ENCODE data around the gene BIN2. TPM values are rescaled to one million over a fixed set of nuclear protein-coding genes. Genes with fewer than 3 reads are reported as not detected.

Gene BIN2
- total RNA-seq, 1 experiment from 2014 or later: not detected

DNA sequence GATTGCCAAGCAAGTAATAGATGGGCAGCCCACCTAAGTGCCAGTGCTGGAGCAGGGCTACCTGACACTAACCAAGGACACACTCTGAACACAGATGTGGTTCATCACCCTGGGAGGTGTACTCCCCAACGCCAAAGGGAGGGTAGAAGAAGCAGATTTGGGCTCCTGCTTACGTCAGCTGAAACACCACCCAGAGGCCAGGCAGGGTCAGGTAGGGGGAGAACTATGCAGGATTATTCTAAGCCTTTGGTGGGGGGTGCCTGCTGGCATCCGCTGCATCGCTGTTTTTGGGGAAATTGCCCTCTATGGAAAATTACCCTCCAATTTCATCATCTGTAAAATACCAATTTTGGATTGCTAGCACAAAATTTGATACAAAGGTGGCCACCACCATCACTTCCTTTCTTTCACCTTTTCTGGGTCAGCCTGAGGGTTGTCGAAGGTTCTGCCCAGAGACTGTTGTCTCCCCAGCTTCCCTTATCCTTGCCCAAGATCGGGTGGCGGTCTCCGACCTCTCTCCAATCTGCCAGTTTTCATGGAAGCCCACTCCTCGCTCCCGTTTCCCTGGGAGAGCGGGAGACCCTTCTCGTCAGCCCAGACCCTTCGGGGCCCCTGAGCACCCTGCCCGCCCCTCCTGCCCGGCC, 535 bp downstream of the BIN2 start:
- Histone ChIP-seq H3K4me1 (ENCODE audit: insufficient read depth, low read length, poor library complexity, severe bottlenecking) (no peaks in the 10 kb centered on the region), H3K9me3 (ENCODE audit: low read depth, low read length, poor library complexity, severe bottlenecking) (no peaks in the 10 kb centered on the region), H3K36me3 (ENCODE audit: insufficient read depth, low read length, poor library complexity, severe bottlenecking) (no peaks in the 10 kb centered on the region), H3K4me3 (ENCODE audit: low read depth, low read length, poor library complexity, severe bottlenecking) (no peak overlapping the region), H3K27ac (ENCODE audit: low read depth, low read length, poor library complexity, severe bottlenecking) (no peak overlapping the region), H3K27me3 (replicated peaks; ENCODE audit: insufficient read depth, low read depth, low read length, poor library complexity) (no peaks in the 10 kb centered on the region)
- no peak for DNase-seq (ENCODE audit: low spot score)
- POLR2A ChIA-PET (ENCODE audit: low non-redundant PET): no interaction called here
- no TSS peak for BruUV-seq (replicated peaks)
- intact Hi-C loops (cut with micrococcal nuclease; ENCODE audit: unreplicated experiment): no loop called here
- no peak for TF ChIP-seq EZH2 (IDR thresholded peaks at IDR 0.05; ENCODE audit: borderline replicate concordance, low read depth, low read length, poor library complexity, severe bottlenecking)
- TF ChIP-seq, protein P1, sequence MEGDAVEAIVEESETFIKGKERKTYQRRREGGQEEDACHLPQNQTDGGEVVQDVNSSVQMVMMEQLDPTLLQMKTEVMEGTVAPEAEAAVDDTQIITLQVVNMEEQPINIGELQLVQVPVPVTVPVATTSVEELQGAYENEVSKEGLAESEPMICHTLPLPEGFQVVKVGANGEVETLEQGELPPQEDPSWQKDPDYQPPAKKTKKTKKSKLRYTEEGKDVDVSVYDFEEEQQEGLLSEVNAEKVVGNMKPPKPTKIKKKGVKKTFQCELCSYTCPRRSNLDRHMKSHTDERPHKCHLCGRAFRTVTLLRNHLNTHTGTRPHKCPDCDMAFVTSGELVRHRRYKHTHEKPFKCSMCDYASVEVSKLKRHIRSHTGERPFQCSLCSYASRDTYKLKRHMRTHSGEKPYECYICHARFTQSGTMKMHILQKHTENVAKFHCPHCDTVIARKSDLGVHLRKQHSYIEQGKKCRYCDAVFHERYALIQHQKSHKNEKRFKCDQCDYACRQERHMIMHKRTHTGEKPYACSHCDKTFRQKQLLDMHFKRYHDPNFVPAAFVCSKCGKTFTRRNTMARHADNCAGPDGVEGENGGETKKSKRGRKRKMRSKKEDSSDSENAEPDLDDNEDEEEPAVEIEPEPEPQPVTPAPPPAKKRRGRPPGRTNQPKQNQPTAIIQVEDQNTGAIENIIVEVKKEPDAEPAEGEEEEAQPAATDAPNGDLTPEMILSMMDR (conservative IDR thresholded peaks at IDR 0.05; ENCODE audit: low read depth, low read length): no peak
- CTCF ChIA-PET: no interaction called here

DNA sequence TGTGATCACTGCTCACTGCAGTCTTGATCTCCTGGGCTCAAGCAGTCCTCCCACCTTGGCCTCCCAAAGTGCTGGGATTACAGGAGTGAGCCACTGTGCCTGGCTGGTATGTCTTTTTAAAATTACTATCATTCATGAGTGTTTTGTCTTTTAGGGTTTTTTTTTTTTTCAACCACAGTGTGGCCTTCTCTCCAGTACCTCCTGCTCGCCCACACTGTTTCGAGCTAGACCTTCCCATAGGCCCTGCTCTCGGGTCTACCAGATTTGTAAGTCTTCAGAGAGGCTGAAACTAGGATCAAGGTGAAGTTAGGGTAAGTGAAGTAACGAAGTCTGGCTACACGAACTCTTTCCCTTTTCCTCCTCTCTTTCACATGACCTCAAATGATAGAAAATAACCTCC, 1.5 kb downstream of the BIN2 start:
- no peaks in the 10 kb centered on the region for H3K4me1 ChIP-seq (ENCODE audit: insufficient read depth, low read length, poor library complexity, severe bottlenecking)
- H3K36me3 ChIP-seq (ENCODE audit: insufficient read depth, low read length, poor library complexity, severe bottlenecking): no peaks in the 10 kb centered on the region
- DNase-seq (ENCODE audit: low spot score): no peak
- intact Hi-C loops (cut with micrococcal nuclease; ENCODE audit: unreplicated experiment): no loop called here
- H3K27ac ChIP-seq (ENCODE audit: low read depth, low read length, poor library complexity, severe bottlenecking): no peak overlapping the region
- ChIA-PET CTCF (no interaction called here), POLR2A (ENCODE audit: low non-redundant PET) (no interaction called here)
- no TSS peak for BruUV-seq (replicated peaks)
- H3K9me3 ChIP-seq (ENCODE audit: low read depth, low read length, poor library complexity, severe bottlenecking): no peaks in the 10 kb centered on the region
- H3K27me3 ChIP-seq (replicated peaks; ENCODE audit: insufficient read depth, low read depth, low read length, poor library complexity): no peaks in the 10 kb centered on the region
- no peak overlapping the region for H3K4me3 ChIP-seq (ENCODE audit: low read depth, low read length, poor library complexity, severe bottlenecking)
- no peak for TF ChIP-seq EZH2 (IDR thresholded peaks at IDR 0.05; ENCODE audit: borderline replicate concordance, low read depth, low read length, poor library complexity, severe bottlenecking)
- TF ChIP-seq, protein P1 (conservative IDR thresholded peaks at IDR 0.05; ENCODE audit: low read depth, low read length): no peak

DNA sequence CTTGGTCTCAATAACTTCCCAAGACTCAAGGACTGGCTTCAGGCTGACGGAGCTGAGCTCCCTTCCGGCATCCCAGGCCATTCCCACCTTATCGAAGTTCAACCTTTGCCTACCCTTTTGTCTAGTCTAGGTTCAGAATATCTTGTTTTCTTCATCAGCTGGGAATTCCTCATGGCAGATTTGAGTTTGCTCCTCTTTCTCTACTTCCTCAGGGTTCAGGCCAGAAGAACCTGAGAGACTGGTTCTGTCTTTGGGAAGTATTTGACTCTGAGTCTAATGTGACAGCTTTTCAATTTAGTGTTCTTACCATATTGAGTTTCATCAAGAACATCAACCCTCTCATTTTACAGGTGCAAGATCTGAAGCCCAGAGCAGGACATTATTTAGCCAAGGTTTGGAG, 2.1 kb downstream of the BIN2 start:
- CTCF ChIA-PET: no interaction called here
- no peaks in the 10 kb centered on the region for H3K4me1 ChIP-seq (ENCODE audit: insufficient read depth, low read length, poor library complexity, severe bottlenecking)
- H3K4me3 ChIP-seq (ENCODE audit: low read depth, low read length, poor library complexity, severe bottlenecking): no peak overlapping the region
- intact Hi-C loops (cut with micrococcal nuclease; ENCODE audit: unreplicated experiment): no loop called here
- BruUV-seq (replicated peaks): no TSS peak
- no peak overlapping the region for H3K27ac ChIP-seq (ENCODE audit: low read depth, low read length, poor library complexity, severe bottlenecking)
- POLR2A ChIA-PET (ENCODE audit: low non-redundant PET): no interaction called here
- H3K27me3 ChIP-seq (replicated peaks; ENCODE audit: insufficient read depth, low read depth, low read length, poor library complexity): no peaks in the 10 kb centered on the region
- DNase-seq (ENCODE audit: low spot score): no peak
- no peaks in the 10 kb centered on the region for H3K9me3 ChIP-seq (ENCODE audit: low read depth, low read length, poor library complexity, severe bottlenecking)
- TF ChIP-seq EZH2 (IDR thresholded peaks at IDR 0.05; ENCODE audit: borderline replicate concordance, low read depth, low read length, poor library complexity, severe bottlenecking): no peak
- TF ChIP-seq, protein P1 (conservative IDR thresholded peaks at IDR 0.05; ENCODE audit: low read depth, low read length): no peak
- H3K36me3 ChIP-seq (ENCODE audit: insufficient read depth, low read length, poor library complexity, severe bottlenecking): no peaks in the 10 kb centered on the region
